Tracheal epithelial cell (primary cell): ENCODE results near the gene TAAR1. TPM values are rescaled to one million over a fixed set of nuclear protein-coding genes. Genes with fewer than 3 reads are reported as not detected.

ENCODE experiments used
- total RNA-seq: library from RNA; depleted of rRNA; stranded (reverse); fragments of >200 nt; gene quantifications from 2 replicates; pipeline ENCODE4 v1.2.1, GENCODE V29; 2014

Gene TAAR1
- not detected in 2 replicates for total RNA-seq

DNA sequence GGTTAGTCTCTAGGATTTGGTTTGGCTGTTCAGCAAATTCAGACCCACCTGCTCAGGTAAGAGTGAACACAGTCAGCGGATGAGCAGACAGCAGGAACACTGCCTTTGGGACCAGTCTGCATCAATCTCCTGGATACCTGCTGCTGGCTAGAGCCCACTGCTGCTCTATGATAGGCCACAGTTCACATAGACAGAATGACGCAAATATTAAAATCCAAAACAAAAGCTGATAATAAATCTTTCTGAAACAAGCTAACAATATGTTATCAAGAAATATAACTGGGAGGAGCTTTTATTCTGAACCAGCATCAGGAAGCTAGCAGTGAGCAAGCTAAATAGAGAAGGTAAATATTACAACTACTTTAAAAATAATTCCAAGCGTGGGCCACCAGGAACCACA is at the start of gene TAAR1:
Gene TAAR1 (minus strand): TSS at position 101 of the 400 bp plus-strand sequence. CDS start 13,179 bp downstream, outside the sequence.

DNA sequence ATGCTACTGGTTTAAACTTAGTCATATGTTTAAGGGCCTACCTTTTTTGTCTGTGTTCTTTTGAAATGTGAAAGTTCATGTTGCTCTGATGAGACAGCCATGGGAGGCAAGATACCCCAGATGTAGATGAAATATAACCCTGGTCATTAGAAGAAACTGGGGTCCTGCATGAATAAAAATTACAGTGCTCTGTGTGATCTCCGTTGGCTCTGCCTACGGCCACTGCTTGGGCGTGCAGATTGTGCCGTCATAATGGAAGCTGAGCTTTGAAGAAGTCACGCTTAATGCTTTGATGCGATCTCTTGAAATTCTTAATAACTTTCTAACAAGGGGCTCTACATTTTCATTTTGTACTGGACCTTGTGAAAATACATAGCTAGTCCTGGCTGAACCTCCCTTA is 34.8 kb downstream of the TAAR1 start, which contains the start of gene TAAR2:
Gene TAAR2 (minus strand): TSS at position 101 of the 400 bp plus-strand sequence. CDS start 0 bp downstream, at position 101.

Other genes with a start within 250 kb of the TAAR1 start
- 20.0 and 34.7 TPM in 2 replicates for gene STX7, start 146.1 kb downstream of the TAAR1 start, total RNA-seq
- gene TAAR9, start 120.9 kb downstream of the TAAR1 start, total RNA-seq, result not detected in 2 replicates
- gene TAAR8, start 106.5 kb downstream of the TAAR1 start, total RNA-seq, result not detected in 2 replicates
- not detected in 2 replicates for gene TAAR6, start 88.9 kb downstream of the TAAR1 start, total RNA-seq
- gene TAAR5, start 69.4 kb downstream of the TAAR1 start, total RNA-seq, result not detected in 2 replicates
- not detected in 2 replicates for gene TAAR2, start 34.9 kb downstream of the TAAR1 start, total RNA-seq
- gene VNN1, start 54.9 kb upstream of the TAAR1 start, total RNA-seq, result 1.2 TPM in 1 of 2 replicates, not detected in the other
- gene VNN2, start 98.7 kb upstream of the TAAR1 start, total RNA-seq, result 0.72 TPM in 1 of 2 replicates, not detected in the other
- 13.6 and 15.9 TPM in 2 replicates for gene SLC18B1, start 139.5 kb upstream of the TAAR1 start, total RNA-seq
- gene RPS12, start 155.4 kb upstream of the TAAR1 start, total RNA-seq, result 1,327 and 2,037 TPM in 2 replicates